PFSK-1 (cell line): ENCODE measurements around the gene TRAF3IP3.

ENCODE experiments used
- SIN3A ChIP-seq: IDR thresholded peaks from 2 replicates; pipeline ENCODE4 v1.6.1; 2012; ENCODE audit warnings: mild to moderate bottlenecking, low read length, moderate library complexity, borderline replicate concordance; ENCODE audit not compliant: insufficient read depth
- TF ChIP-seq, protein P1 (sequence below), 2 experiments: IDR thresholded peaks; 2 replicates each; pipeline versions ENCODE4 v1.6.1 to v1.8.0; 2011 to 2012; ENCODE audit warnings: low read depth in 2 of 2, low read length in 2 of 2, control low read depth in 1 of 2, inconsistent platforms in 1 of 2, mild to moderate bottlenecking in 1 of 2, moderate library complexity in 1 of 2; ENCODE audit not compliant: insufficient read depth in 1 of 2

DNA sequence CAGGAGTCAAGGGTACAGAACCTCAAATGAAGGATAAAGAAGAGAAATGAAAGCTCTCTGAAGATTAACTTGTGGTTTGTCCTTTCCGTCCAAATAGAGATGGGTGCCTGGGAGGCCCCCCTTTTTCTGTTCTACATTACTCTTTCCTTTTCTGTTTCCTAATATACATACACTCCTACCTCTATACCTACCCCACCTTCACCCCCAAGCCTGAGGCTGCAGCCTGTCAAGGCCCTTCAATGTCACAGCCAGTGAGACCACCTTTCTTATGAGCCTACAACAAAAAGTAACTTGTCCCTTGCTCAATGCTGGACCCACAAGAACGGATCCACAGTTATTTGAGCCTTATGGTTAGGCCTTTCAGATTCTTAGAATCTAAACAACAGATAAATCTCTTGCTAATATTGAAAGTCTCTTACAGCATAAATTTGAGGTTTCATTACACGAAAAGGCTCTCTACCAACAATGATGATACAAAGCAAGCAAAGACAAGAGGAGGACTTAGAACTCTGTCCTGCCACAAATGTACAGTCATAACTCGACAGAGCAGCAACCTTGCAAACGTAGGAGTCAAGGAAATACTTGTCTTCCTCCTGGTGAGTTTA is 4.1 kb upstream of the TRAF3IP3 start:
- TF ChIP-seq, protein P1, sequence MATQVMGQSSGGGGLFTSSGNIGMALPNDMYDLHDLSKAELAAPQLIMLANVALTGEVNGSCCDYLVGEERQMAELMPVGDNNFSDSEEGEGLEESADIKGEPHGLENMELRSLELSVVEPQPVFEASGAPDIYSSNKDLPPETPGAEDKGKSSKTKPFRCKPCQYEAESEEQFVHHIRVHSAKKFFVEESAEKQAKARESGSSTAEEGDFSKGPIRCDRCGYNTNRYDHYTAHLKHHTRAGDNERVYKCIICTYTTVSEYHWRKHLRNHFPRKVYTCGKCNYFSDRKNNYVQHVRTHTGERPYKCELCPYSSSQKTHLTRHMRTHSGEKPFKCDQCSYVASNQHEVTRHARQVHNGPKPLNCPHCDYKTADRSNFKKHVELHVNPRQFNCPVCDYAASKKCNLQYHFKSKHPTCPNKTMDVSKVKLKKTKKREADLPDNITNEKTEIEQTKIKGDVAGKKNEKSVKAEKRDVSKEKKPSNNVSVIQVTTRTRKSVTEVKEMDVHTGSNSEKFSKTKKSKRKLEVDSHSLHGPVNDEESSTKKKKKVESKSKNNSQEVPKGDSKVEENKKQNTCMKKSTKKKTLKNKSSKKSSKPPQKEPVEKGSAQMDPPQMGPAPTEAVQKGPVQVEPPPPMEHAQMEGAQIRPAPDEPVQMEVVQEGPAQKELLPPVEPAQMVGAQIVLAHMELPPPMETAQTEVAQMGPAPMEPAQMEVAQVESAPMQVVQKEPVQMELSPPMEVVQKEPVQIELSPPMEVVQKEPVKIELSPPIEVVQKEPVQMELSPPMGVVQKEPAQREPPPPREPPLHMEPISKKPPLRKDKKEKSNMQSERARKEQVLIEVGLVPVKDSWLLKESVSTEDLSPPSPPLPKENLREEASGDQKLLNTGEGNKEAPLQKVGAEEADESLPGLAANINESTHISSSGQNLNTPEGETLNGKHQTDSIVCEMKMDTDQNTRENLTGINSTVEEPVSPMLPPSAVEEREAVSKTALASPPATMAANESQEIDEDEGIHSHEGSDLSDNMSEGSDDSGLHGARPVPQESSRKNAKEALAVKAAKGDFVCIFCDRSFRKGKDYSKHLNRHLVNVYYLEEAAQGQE (IDR thresholded peaks at IDR 0.05; ENCODE audit: insufficient read depth in 1 of 2, low read depth in 2 of 2, low read length in 2 of 2) = no peak
- no peak for TF ChIP-seq SIN3A
